Testis (tissue), 2 donors: ENCODE data around the gene CDKAL1.

Experiments used
- CTCF ChIP-seq, 3 experiments: fragments of 450-650 bp in 2 of 3; fragments of 200-600 bp in 1 of 3; sonication (generic) in 1 of 3; IDR thresholded peaks; one replicate each; pipeline ENCODE4 v1.5.1; 2016 to 2019; ENCODE audit warnings: antibody characterized with exemption in 3 of 3, mild to moderate bottlenecking in 2 of 3, moderate library complexity in 1 of 3
- POLR2A ChIP-seq: fragments of 450-650 bp; IDR thresholded peaks from one replicate; pipeline ENCODE4 v1.6.1; 2017; ENCODE audit warnings: antibody characterized with exemption, mild to moderate bottlenecking, moderate library complexity

GRCh38 chr6:21271428-21272155 is 737.3 kb downstream of the CDKAL1 start:
- no peak for TF ChIP-seq CTCF (IDR thresholded peaks at IDR 0.05)
- TF ChIP-seq POLR2A: no peak
